BLaER1 (cell line): Measurements from ENCODE around the gene FAM184B.

Source experiments
- H3K27ac ChIP-seq: shearing (Covaris generic); formaldehyde crosslinking; 2 replicates; pipeline ENCODE4 v1.8.1; 2022
- H3K27me3 ChIP-seq: shearing (Covaris generic); formaldehyde crosslinking; 2 replicates; pipeline ENCODE4 v1.8.1; 2022
- H3K36me3 ChIP-seq: shearing (Covaris generic); formaldehyde crosslinking; 2 replicates; pipeline ENCODE4 v1.8.1; 2022
- H3K4me1 ChIP-seq: shearing (Covaris generic); formaldehyde crosslinking; 2 replicates; pipeline ENCODE4 v1.8.1; 2022
- H3K4me2 ChIP-seq: shearing (Covaris generic); formaldehyde crosslinking; 2 replicates; pipeline ENCODE4 v1.8.1; 2022
- H3K4me3 ChIP-seq: shearing (Covaris generic); formaldehyde crosslinking; 2 replicates; pipeline ENCODE4 v1.8.1; 2022
- H3K9ac ChIP-seq: shearing (Covaris generic); formaldehyde crosslinking; 2 replicates; pipeline ENCODE4 v1.8.1; 2022
- H3K9me3 ChIP-seq: shearing (Covaris generic); formaldehyde crosslinking; 2 replicates; pipeline ENCODE4 v1.8.1; 2022
- H4K20me1 ChIP-seq: shearing (Covaris generic); formaldehyde crosslinking; 2 replicates; pipeline ENCODE4 v1.8.1; 2022
- Cebpa-rat ChIP-seq: shearing (Covaris generic); IDR thresholded peaks from 2 replicates; pipeline ENCODE4 v1.8.1; 2022

The FAM184B gene

DNA sequence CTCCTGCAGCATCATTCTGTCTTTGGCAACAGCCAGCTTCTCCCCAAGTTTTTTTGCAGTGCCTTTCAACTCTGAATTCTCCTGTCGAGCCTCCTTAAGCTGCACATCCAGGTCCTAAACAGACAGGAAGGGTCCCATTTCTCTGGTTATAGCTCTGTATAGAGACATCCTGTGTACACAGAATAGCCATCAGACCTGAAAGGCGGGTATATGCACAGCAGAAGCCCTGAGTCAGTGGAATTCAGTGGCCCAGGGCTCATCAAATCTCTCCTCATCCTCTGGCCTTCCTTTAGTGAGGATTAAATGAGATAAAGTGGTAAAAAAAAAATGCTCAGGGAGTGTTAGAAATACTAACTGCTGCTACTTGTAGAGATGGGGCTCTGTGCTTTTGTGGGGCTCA is 73.8 kb downstream of the FAM184B start:
- Histone ChIP-seq H3K36me3 (no peaks in the 10 kb centered on the region), H4K20me1 (no peaks in the 10 kb centered on the region), H3K4me2 (no peak overlapping the region), H3K27ac (no peak overlapping the region), H3K9ac (no peak overlapping the region), H3K9me3 (no peaks in the 10 kb centered on the region), H3K27me3 (no peaks in the 10 kb centered on the region), H3K4me1 (no peaks in the 10 kb centered on the region), H3K4me3 (no peak overlapping the region)
- no peak for TF ChIP-seq Cebpa-rat

DNA sequence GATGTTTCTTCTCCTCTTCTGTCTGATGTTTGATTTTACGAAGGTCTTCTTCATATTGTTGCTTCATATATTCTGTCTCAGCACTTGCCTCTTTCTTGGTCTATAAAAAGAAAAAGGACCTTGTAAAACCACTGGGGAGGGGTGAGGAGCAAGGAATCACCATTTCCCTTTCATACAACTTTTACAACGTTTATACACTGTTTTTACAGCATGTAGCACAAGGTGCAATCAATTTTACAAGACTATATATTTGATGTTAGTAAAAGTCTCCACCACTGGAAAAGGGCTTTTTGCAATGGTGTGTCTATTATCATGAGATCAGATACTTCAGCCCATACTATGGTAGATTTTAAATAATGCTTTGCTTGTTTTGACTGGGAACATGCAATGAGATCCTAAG is 76.3 kb downstream of the FAM184B start:
- Histone ChIP-seq H3K4me1 (no peaks in the 10 kb centered on the region), H3K36me3 (no peaks in the 10 kb centered on the region), H3K4me2 (no peak overlapping the region), H3K4me3 (no peak overlapping the region), H3K9me3 (no peaks in the 10 kb centered on the region), H3K9ac (no peak overlapping the region), H3K27ac (no peak overlapping the region), H4K20me1 (no peaks in the 10 kb centered on the region), H3K27me3 (no peaks in the 10 kb centered on the region)
- no peak for TF ChIP-seq Cebpa-rat

DNA sequence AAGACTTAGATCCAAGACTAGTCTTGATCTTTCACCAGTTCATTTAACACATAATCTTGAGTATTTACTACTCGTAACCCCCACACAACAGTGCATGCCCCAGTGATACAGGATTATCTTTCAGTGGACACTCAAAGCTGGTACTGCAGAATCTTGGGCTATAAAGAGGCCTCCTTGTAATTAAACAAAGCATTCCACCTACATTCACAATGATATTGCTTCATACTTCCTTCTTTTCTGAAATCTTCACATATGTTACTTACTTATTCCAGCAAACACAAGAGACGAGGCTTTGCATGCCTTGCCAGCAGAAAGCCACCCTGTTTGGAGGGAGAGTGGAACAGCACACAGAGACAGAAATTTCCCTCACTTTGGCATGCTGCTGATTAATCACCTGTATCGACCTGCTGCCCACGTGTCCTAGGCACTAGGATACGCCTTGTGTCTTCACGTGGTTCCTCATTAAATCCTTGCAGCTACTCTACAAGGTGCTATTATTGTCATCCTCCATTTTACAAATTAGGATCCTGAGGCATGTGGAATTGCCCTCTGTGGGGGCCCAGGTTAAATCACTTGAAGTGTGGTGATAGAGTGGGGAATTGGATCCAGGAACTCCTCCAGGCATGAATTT is 77.3 kb downstream of the FAM184B start:
- H3K4me3 ChIP-seq: no peak overlapping the region
- no peaks in the 10 kb centered on the region for H3K27me3 ChIP-seq
- no peak for TF ChIP-seq Cebpa-rat
- no peaks in the 10 kb centered on the region for H4K20me1 ChIP-seq
- no peaks in the 10 kb centered on the region for H3K4me1 ChIP-seq
- no peak overlapping the region for H3K4me2 ChIP-seq
- H3K9ac ChIP-seq: no peak overlapping the region
- 0 out of 2 replicates have a peak, but pooled peaks cover 5% of the 10 kb centered on the region for H3K9me3 ChIP-seq
- H3K36me3 ChIP-seq: no peaks in the 10 kb centered on the region
- no peak overlapping the region for H3K27ac ChIP-seq

DNA sequence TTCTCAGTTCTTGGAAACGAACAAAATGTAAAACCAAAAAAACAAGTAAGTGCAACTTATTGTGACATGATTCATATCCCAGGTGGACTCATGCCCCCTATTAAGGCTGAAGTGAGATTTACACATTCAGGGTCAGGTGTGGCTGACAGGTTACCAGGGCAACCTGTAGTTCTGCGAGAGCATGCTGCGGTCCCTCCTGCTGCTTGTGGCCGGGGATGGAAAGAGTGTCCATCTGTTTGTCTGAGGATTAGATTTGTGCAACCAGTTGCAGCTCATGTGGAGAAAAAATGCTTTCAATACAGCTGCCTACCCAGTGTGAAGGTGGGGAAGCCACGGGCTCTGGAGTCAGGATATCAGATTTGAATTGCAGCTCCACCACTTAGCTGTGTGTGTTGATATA is 78.8 kb downstream of the FAM184B start:
- H4K20me1 ChIP-seq: no peaks in the 10 kb centered on the region
- H3K36me3 ChIP-seq: no peaks in the 10 kb centered on the region
- H3K27ac ChIP-seq: no peak overlapping the region
- 0 out of 2 replicates have a peak, but pooled peaks cover 7% of the 10 kb centered on the region for H3K9me3 ChIP-seq
- no peaks in the 10 kb centered on the region for H3K4me1 ChIP-seq
- H3K9ac ChIP-seq: no peak overlapping the region
- TF ChIP-seq Cebpa-rat: no peak
- no peak overlapping the region for H3K4me3 ChIP-seq
- no peaks in the 10 kb centered on the region for H3K27me3 ChIP-seq
- H3K4me2 ChIP-seq: no peak overlapping the region

DNA sequence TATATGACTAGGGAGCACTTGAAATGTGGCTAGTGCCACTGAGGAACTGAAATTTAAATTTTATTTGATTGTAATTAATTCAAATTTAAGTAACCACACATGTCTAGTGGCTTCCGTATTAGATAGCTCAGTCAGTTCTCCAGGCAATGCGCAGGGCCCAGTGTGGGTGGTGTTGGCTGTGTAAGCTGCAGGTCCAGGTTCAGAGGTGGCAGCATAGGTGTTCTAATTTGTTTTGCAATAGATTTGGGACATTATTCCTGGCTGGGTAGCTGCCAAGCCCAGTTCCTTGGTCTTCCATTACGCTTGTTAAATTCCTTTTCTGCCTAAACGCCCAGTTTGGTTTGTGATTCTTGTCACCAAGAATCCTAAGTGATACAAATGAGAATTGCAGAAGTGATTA is 79.5 kb downstream of the FAM184B start:
- Histone ChIP-seq H3K9me3 (0 out of 2 replicates have a peak, but pooled peaks cover 7% of the 10 kb centered on the region), H3K4me2 (no peak overlapping the region), H3K4me3 (no peak overlapping the region), H3K9ac (no peak overlapping the region), H3K27me3 (no peaks in the 10 kb centered on the region), H4K20me1 (no peaks in the 10 kb centered on the region), H3K36me3 (no peaks in the 10 kb centered on the region), H3K27ac (no peak overlapping the region), H3K4me1 (no peaks in the 10 kb centered on the region)
- no peak for TF ChIP-seq Cebpa-rat

DNA sequence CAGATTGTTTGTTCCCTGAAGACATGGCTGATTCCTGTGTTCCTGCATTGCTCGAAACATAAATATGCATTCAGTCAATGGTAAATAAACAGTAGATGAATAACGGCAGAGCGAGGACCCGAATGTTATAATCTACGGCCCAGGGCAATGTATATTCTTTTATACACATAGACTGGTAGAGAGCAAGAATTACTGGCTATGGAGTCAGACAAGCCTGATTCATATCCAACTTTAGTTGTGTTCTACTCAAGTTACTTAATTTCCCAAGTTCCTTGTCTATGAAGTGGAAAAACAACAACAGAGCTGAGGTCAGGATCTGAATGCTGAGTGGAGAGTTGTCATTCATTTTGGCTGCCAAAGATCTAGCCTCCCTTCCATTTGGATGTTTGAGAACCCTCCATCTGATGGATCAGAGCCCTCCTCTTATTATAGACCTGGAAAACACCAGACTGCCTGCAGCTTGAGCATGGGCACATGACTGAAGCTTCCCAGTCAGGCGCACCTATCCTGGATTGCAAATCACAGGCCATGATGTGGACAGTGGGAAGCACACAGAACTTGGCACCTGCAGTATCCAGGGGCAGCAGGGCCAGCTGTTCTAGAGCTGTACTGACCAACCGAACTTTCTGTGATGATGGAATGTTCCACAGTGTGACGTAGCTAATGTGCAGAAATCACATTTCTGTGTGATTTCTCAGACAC is 80.1 kb downstream of the FAM184B start:
- 0 out of 2 replicates have a peak, but pooled peaks cover 7% of the 10 kb centered on the region for H3K9me3 ChIP-seq
- no peaks in the 10 kb centered on the region for H3K36me3 ChIP-seq
- TF ChIP-seq Cebpa-rat: no peak
- H3K27ac ChIP-seq: no peak overlapping the region
- H3K27me3 ChIP-seq: no peaks in the 10 kb centered on the region
- H3K4me2 ChIP-seq: no peak overlapping the region
- H3K9ac ChIP-seq: no peak overlapping the region
- no peaks in the 10 kb centered on the region for H3K4me1 ChIP-seq
- H4K20me1 ChIP-seq: no peaks in the 10 kb centered on the region
- no peak overlapping the region for H3K4me3 ChIP-seq

DNA sequence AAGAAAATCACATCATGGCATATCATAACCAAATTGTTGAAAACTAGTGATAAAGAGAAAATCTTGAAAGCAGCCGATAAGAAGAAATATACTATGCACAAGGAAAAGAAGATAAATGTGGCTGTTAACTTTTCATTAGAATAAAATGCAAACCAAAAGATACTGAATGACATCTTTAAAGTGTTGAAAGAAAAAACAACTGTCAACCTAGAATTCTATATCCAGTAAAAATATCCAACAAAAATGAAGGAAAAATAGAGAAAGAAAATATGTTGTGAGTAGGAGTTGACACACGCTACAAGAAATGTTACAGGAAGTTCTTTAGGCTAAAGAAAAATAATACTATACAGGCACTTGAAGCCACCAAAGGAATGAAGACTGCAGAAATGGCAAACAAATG is 82.0 kb downstream of the FAM184B start:
- H3K36me3 ChIP-seq: no peaks in the 10 kb centered on the region
- H3K4me3 ChIP-seq: no peak overlapping the region
- TF ChIP-seq Cebpa-rat: no peak
- no peaks in the 10 kb centered on the region for H3K27me3 ChIP-seq
- no peaks in the 10 kb centered on the region for H4K20me1 ChIP-seq
- no peak overlapping the region for H3K4me2 ChIP-seq
- H3K9me3 ChIP-seq: 0 out of 2 replicates have a peak, but pooled peaks cover 7% of the 10 kb centered on the region
- no peak overlapping the region for H3K27ac ChIP-seq
- no peak overlapping the region for H3K9ac ChIP-seq
- no peaks in the 10 kb centered on the region for H3K4me1 ChIP-seq

DNA sequence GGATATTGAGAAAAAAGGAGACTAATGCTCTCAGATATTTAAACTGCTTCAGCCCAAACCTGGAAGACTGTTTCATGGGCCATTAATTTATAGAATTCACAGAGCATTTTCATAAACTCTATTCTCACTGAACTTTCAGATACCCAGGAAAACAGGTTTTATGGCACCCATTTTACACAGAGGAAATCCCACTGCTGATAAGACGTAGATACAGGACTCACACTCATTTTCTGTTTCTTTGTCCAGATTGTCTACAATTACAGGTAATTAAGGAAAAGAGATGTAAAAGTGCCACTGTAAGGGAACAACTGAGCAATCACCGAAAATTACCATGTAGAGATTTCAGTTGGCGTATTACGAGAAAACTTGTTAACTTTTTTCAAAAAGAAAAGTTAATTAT is 83.3 kb downstream of the FAM184B start:
- H3K36me3 ChIP-seq: no peaks in the 10 kb centered on the region
- H3K27me3 ChIP-seq: no peaks in the 10 kb centered on the region
- no peak overlapping the region for H3K9ac ChIP-seq
- TF ChIP-seq Cebpa-rat: no peak
- H3K9me3 ChIP-seq: 0 out of 2 replicates have a peak, but pooled peaks cover 7% of the 10 kb centered on the region
- H3K4me3 ChIP-seq: no peak overlapping the region
- H3K4me2 ChIP-seq: no peak overlapping the region
- no peaks in the 10 kb centered on the region for H4K20me1 ChIP-seq
- no peak overlapping the region for H3K27ac ChIP-seq
- no peaks in the 10 kb centered on the region for H3K4me1 ChIP-seq

DNA sequence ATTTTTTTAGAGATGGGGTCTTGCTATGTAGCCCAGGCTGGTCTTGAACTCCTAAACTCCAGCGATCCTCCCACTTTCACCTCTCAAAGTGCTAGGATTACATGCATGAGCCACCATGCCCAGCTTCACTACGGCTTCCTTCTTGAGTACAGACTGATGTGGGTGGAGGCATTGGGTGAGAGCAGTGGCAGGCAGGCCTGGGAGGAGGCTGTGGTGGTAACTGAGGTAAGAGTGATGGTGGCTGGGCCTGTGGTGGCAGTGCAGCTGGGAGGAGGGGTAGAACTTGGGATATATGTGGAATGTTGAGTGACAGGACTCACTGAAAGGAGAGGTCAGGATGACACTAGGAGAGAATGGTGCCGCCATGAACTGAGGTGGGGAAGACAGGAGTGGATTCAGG is 86.1 kb downstream of the FAM184B start:
- TF ChIP-seq Cebpa-rat: no peak
- Histone ChIP-seq H3K36me3 (no peaks in the 10 kb centered on the region), H3K27ac (no peak overlapping the region), H3K4me2 (no peak overlapping the region), H3K9me3 (0 out of 2 replicates have a peak, but pooled peaks cover 7% of the 10 kb centered on the region), H3K9ac (no peak overlapping the region), H3K27me3 (no peaks in the 10 kb centered on the region), H3K4me3 (no peak overlapping the region), H4K20me1 (no peaks in the 10 kb centered on the region), H3K4me1 (no peaks in the 10 kb centered on the region)

DNA sequence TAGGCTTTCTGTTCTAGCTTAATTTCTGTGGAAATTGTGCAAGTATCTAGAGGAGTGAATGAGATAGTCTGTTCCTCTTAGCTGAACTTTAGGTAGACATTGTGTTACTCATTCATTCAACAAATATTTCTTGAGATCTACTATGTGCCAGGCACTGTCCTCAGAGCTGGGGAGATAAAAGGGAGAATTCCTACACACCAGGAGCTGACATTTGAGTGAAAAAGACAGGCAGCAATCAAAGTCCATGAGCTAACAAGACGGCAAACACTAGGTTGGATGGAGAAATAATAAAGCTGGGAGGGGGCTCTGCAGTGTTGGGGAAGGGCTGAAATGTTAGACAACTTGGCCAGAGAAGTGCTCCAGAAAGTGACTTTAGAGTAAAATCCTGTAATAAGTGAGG is 86.9 kb downstream of the FAM184B start:
- Histone ChIP-seq H3K9me3 (0 out of 2 replicates have a peak, but pooled peaks cover 6% of the 10 kb centered on the region), H3K4me1 (no peaks in the 10 kb centered on the region), H3K27ac (no peak overlapping the region), H3K4me2 (no peak overlapping the region), H3K27me3 (no peaks in the 10 kb centered on the region), H3K36me3 (no peaks in the 10 kb centered on the region), H3K9ac (no peak overlapping the region), H4K20me1 (no peaks in the 10 kb centered on the region), H3K4me3 (no peak overlapping the region)
- TF ChIP-seq Cebpa-rat: no peak
